ENCODE data around the gene SETD2.

Gene SETD2

GRCh38 chr3:47008851-47009224 lies 155.1 kb downstream of the SETD2 start:
- Histone ChIP-seq H3K9me2 (ENCODE audit: low read depth, low read length) (no peaks in the 10 kb centered on the region), H3K9me3 (ENCODE audit: low read length) (no peaks in the 10 kb centered on the region), H3K79me2 (ENCODE audit: insufficient read depth, low read length) (no peaks in the 10 kb centered on the region), H3F3A (ENCODE audit: insufficient read depth, low read length) (no peaks in the 10 kb centered on the region), H3K9ac (ENCODE audit: low read length) (peak overlapping the region; percentile 37; the same call in 1 of the 2 replicates), H3K27me3 (ENCODE audit: insufficient read depth, low read length) (no peaks in the 10 kb centered on the region), H3K36me3 (ENCODE audit: insufficient read depth, low read length) (peaks cover 41% of the 10 kb centered on the region), H3K4me2 (ENCODE audit: low read length) (peak overlapping the region; percentile 81), H4K20me1 (ENCODE audit: insufficient read depth, low read length) (no peaks in the 10 kb centered on the region), H3K4me1 (ENCODE audit: insufficient read depth, low read length, severe bottlenecking) (peaks cover 19% of the 10 kb centered on the region), H3K4me3 (ENCODE audit: low read depth, low read length, poor library complexity, severe bottlenecking) (peak overlapping the region; percentile 61), H3K27ac (ENCODE audit: low read depth, low read length, poor library complexity, severe bottlenecking) (no peak overlapping the region), H2AFZ (ENCODE audit: low read length) (no peak overlapping the region)
- TF ChIP-seq EZH2 (IDR thresholded peaks at IDR 0.05; ENCODE audit: borderline replicate concordance, low read length) (no peak), CTCF (IDR thresholded peaks at IDR 0.05; ENCODE audit: low read length) (no peak)

DNA sequence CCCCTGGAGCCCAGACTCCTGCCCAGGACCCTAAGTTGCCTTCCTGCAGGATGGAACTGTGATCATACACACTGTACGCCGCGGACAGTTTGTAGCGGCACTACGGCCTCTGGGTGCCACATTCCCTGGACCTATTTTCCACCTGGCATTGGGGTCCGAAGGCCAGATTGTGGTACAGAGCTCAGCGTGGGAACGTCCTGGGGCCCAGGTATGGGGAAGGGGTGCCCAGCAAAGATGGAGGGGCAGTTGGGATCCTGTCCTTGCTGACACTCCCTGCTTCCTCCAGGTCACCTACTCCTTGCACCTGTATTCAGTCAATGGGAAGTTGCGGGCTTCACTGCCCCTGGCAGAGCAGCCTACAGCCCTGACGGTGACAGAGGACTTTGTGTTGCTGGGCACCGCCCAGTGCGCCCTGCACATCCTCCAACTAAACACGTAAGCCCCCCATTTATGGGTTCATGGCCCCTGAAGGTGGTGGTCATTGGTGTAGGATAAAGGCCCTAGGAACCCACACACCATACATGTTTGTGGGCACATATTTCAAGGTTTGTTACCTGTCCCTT lies 155.6 kb downstream of the SETD2 start:
- Histone ChIP-seq H3K9ac (ENCODE audit: low read length) (no peak overlapping the region; the same call in 1 of the 2 replicates), H3K9me3 (ENCODE audit: low read length) (no peaks in the 10 kb centered on the region), H3K36me3 (ENCODE audit: insufficient read depth, low read length) (peaks cover 45% of the 10 kb centered on the region), H3K4me3 (ENCODE audit: low read depth, low read length, poor library complexity, severe bottlenecking) (peak overlapping the region; percentile 61), H2AFZ (ENCODE audit: low read length) (no peak overlapping the region), H3K79me2 (ENCODE audit: insufficient read depth, low read length) (no peaks in the 10 kb centered on the region), H3F3A (ENCODE audit: insufficient read depth, low read length) (no peaks in the 10 kb centered on the region), H3K27me3 (ENCODE audit: insufficient read depth, low read length) (no peaks in the 10 kb centered on the region), H3K4me1 (ENCODE audit: insufficient read depth, low read length, severe bottlenecking) (peaks cover 18% of the 10 kb centered on the region), H3K4me2 (ENCODE audit: low read length) (peak overlapping the region; percentile 81; the same call in 1 of the 2 replicates), H3K9me2 (ENCODE audit: low read depth, low read length) (no peaks in the 10 kb centered on the region), H3K27ac (ENCODE audit: low read depth, low read length, poor library complexity, severe bottlenecking) (no peak overlapping the region), H4K20me1 (ENCODE audit: insufficient read depth, low read length) (no peaks in the 10 kb centered on the region)
- TF ChIP-seq CTCF (IDR thresholded peaks at IDR 0.05; ENCODE audit: low read length) (no peak), EZH2 (IDR thresholded peaks at IDR 0.05; ENCODE audit: borderline replicate concordance, low read length) (no peak)

DNA sequence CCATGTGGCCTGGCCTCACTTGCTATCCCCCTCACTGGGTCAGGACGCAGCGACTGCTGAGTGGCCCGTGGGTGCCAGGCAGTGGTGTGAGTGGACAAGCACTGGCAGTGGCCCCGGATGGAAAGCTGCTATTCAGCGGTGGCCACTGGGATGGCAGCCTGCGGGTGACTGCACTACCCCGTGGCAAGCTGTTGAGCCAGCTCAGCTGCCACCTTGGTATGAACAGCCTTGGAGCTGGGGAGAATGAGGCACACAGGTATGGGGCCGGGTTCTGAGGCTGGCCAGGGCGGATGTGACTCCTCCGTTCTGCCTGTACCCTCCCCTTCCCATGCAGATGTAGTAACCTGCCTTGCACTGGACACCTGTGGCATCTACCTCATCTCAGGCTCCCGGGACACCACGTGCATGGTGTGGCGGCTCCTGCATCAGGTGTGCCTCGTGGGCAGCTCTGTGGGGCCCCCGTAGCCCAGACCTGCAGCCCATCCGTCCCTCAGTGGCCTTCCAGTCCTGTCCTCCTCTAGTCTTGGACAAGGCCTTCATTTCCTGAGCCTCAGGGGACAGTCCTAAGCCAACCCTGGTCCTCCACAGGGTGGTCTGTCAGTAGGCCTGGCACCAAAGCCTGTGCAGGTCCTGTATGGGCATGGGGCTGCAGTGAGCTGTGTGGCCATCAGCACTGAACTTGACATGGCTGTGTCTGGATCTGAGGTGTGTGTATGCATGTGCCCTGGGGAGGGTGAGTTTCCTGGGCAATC lies 156.3 kb downstream of the SETD2 start:
- Histone ChIP-seq H3K27me3 (ENCODE audit: insufficient read depth, low read length) (no peaks in the 10 kb centered on the region), H4K20me1 (ENCODE audit: insufficient read depth, low read length) (no peaks in the 10 kb centered on the region), H3K9me2 (ENCODE audit: low read depth, low read length) (no peaks in the 10 kb centered on the region), H3K79me2 (ENCODE audit: insufficient read depth, low read length) (no peaks in the 10 kb centered on the region), H3K4me2 (ENCODE audit: low read length) (no peak overlapping the region), H2AFZ (ENCODE audit: low read length) (no peak overlapping the region), H3K27ac (ENCODE audit: low read depth, low read length, poor library complexity, severe bottlenecking) (no peak overlapping the region), H3K9me3 (ENCODE audit: low read length) (no peaks in the 10 kb centered on the region), H3K9ac (ENCODE audit: low read length) (no peak overlapping the region), H3K36me3 (ENCODE audit: insufficient read depth, low read length) (peaks cover 51% of the 10 kb centered on the region), H3F3A (ENCODE audit: insufficient read depth, low read length) (no peaks in the 10 kb centered on the region), H3K4me3 (ENCODE audit: low read depth, low read length, poor library complexity, severe bottlenecking) (no peak overlapping the region), H3K4me1 (ENCODE audit: insufficient read depth, low read length, severe bottlenecking) (peaks cover 14% of the 10 kb centered on the region)
- no peak for TF ChIP-seq CTCF (IDR thresholded peaks at IDR 0.05; ENCODE audit: low read length)
- TF ChIP-seq EZH2 (IDR thresholded peaks at IDR 0.05; ENCODE audit: borderline replicate concordance, low read length): no peak

All from OCI-LY1 (cell line).